ENCODE data around the gene HMGN1.
A peak's percentile ranks its signal among the peaks of the same experiment; 100 is the strongest.

The HMGN1 gene

GRCh38 chr21:39367783-39368182, 18.9 kb upstream of the HMGN1 start:
- DNase-seq (ENCODE audit: low read depth), result no peak

GRCh38 chr21:39366563-39366962, 17.7 kb upstream of the HMGN1 start:
- DNase-seq (ENCODE audit: low read depth), result no peak

GRCh38 chr21:39364949-39365348, 16.1 kb upstream of the HMGN1 start:
- no peak for DNase-seq (ENCODE audit: low read depth)

GRCh38 chr21:39363607-39364555, 15.0 kb upstream of the HMGN1 start:
- DNase-seq (ENCODE audit: low read depth), result no peak

GRCh38 chr21:39362733-39363132, 13.8 kb upstream of the HMGN1 start:
- no peak for DNase-seq (ENCODE audit: low read depth)

GRCh38 chr21:39359382-39359781, 10.5 kb upstream of the HMGN1 start:
- DNase-seq (ENCODE audit: low read depth), result no peak

- DNase-seq (ENCODE audit: low read depth), result no peak
Observed at GRCh38 chr21:39353295-39353694, 4.4 kb upstream of the HMGN1 start.

- no peak for DNase-seq (ENCODE audit: low read depth)
Observed at GRCh38 chr21:39350094-39351005, 1.5 kb upstream of the HMGN1 start.

- DNase-seq (ENCODE audit: low read depth), result peak; percentile 94
Observed at GRCh38 chr21:39349211-39350093, 564 bp upstream of the HMGN1 start.

GRCh38 chr21:39348040-39348354, 891 bp downstream of the HMGN1 start:
- DNase-seq (ENCODE audit: low read depth), result no peak

GRCh38 chr21:39347537-39347936, 1.4 kb downstream of the HMGN1 start:
- DNase-seq (ENCODE audit: low read depth), result no peak

GRCh38 chr21:39346671-39347331, 2.1 kb downstream of the HMGN1 start:
- DNase-seq (ENCODE audit: low read depth), result no peak

GRCh38 chr21:39346206-39346605, 2.7 kb downstream of the HMGN1 start:
- DNase-seq (ENCODE audit: low read depth), result no peak

- no peak for DNase-seq (ENCODE audit: low read depth)
Observed at GRCh38 chr21:39345440-39345839, 3.4 kb downstream of the HMGN1 start.

- DNase-seq (ENCODE audit: low read depth), result no peak
Observed at GRCh38 chr21:39344848-39345247, 4.0 kb downstream of the HMGN1 start.

- no peak for DNase-seq (ENCODE audit: low read depth)
Observed at GRCh38 chr21:39341249-39341923, 7.5 kb downstream of the HMGN1 start.

GRCh38 chr21:39340687-39341086, 8.2 kb downstream of the HMGN1 start:
- no peak for DNase-seq (ENCODE audit: low read depth)

GRCh38 chr21:39339231-39339630, 9.7 kb downstream of the HMGN1 start:
- DNase-seq (ENCODE audit: low read depth), result no peak

GRCh38 chr21:39336457-39337008, 12.4 kb downstream of the HMGN1 start:
- no peak for DNase-seq (ENCODE audit: low read depth)

- DNase-seq (ENCODE audit: low read depth), result no peak
Observed at GRCh38 chr21:39334611-39335010, 14.3 kb downstream of the HMGN1 start.

GRCh38 chr21:39332175-39332574, 16.7 kb downstream of the HMGN1 start:
- DNase-seq (ENCODE audit: low read depth), result no peak

Measured in stimulated activated CD8-positive, alpha-beta memory T cell treated with anti-CD3 and anti-CD28 coated beads, Interleukin-7, amount 100 ng/mL, for 24 hours (primary cell).